ENCODE data around the gene NSUN3. TPM values are rescaled to one million over a fixed set of nuclear protein-coding genes. Genes with fewer than 3 reads are reported as not detected.

The NSUN3 gene
- polyA plus RNA-seq, 3 donors from 2014 or later: 12.1 to 16.1 (median 14.2) TPM

- Mint-ChIP-seq H3K9me3 (peaks cover 0 to 2% (median 0%) of the 10 kb centered on the region in 6 donors), H3K27ac (no peak overlapping the region), H3K27me3 (ENCODE audit: low read depth in 3 of 3) (peaks cover 0 to 2% (median 0%) of the 10 kb centered on the region in 3 donors), H3K36me3 (no peaks in the 10 kb centered on the region), H3K4me3 (no peak overlapping the region), H3K4me1 (no peaks in the 10 kb centered on the region)
- no peak for DNase-seq
Observed at GRCh38 chr3:94162700-94163099, 99.8 kb downstream of the NSUN3 start.

- no peak for DNase-seq
- H3K27me3 Mint-ChIP-seq (ENCODE audit: low read depth in 3 of 3): no peaks in the 10 kb centered on the region
- H3K36me3 Mint-ChIP-seq: no peaks in the 10 kb centered on the region
- no peak overlapping the region for H3K27ac Mint-ChIP-seq
- H3K9me3 Mint-ChIP-seq: peaks cover 0 to 2% (median 0%) of the 10 kb centered on the region in 6 donors
- H3K4me3 Mint-ChIP-seq: no peak overlapping the region
- H3K4me1 Mint-ChIP-seq: no peaks in the 10 kb centered on the region
Observed at GRCh38 chr3:94167346-94167745, 104.5 kb downstream of the NSUN3 start.

GRCh38 chr3:94167796-94168195 lies 104.9 kb downstream of the NSUN3 start:
- peaks cover 0 to 2% (median 0%) of the 10 kb centered on the region in 6 donors for H3K9me3 Mint-ChIP-seq
- H3K36me3 Mint-ChIP-seq: no peaks in the 10 kb centered on the region
- H3K4me3 Mint-ChIP-seq: no peak overlapping the region
- H3K27me3 Mint-ChIP-seq (ENCODE audit: low read depth in 3 of 3): no peaks in the 10 kb centered on the region
- no peak overlapping the region for H3K27ac Mint-ChIP-seq
- no peak for DNase-seq
- no peaks in the 10 kb centered on the region for H3K4me1 Mint-ChIP-seq

- Mint-ChIP-seq H3K4me1 (no peaks in the 10 kb centered on the region), H3K27ac (no peak overlapping the region), H3K4me3 (no peak overlapping the region), H3K27me3 (ENCODE audit: low read depth in 3 of 3) (no peaks in the 10 kb centered on the region), H3K36me3 (no peaks in the 10 kb centered on the region), H3K9me3 (peaks cover 0 to 3% (median 0%) of the 10 kb centered on the region in 6 donors)
- no peak for DNase-seq
Observed at GRCh38 chr3:94171954-94172353, 109.1 kb downstream of the NSUN3 start.

- no peak overlapping the region for H3K27ac Mint-ChIP-seq
- H3K4me1 Mint-ChIP-seq: no peaks in the 10 kb centered on the region
- peaks cover 0 to 3% (median 0%) of the 10 kb centered on the region in 6 donors for H3K9me3 Mint-ChIP-seq
- no peak overlapping the region for H3K4me3 Mint-ChIP-seq
- no peaks in the 10 kb centered on the region for H3K36me3 Mint-ChIP-seq
- no peak for DNase-seq
- H3K27me3 Mint-ChIP-seq (ENCODE audit: low read depth in 3 of 3): no peaks in the 10 kb centered on the region
Observed at GRCh38 chr3:94172695-94173310, 109.9 kb downstream of the NSUN3 start.

GRCh38 chr3:94173673-94174434 lies 111.0 kb downstream of the NSUN3 start:
- Mint-ChIP-seq H3K27me3 (ENCODE audit: low read depth in 3 of 3) (no peaks in the 10 kb centered on the region), H3K36me3 (no peaks in the 10 kb centered on the region), H3K9me3 (peaks cover 0 to 3% (median 0%) of the 10 kb centered on the region in 6 donors), H3K27ac (no peak overlapping the region), H3K4me1 (no peaks in the 10 kb centered on the region), H3K4me3 (no peak overlapping the region)
- no peak for DNase-seq

DNA sequence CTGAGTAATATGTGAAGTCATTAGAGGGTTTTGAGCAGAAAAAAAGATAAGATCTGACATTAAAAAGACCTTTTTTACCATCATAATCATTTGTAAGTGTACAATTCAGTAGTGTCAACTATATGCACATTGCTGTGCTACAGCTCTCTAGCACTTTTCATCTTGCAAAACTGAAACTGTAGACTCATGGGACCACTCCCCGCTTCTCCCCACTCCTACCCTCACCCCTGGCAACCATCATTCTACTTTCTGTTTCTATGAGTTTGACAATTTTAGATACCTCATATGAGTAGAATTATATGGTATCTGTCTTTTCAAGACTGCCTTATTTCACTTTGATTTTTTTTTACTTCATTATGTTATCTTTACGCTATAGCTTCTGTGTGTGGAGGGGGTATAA lies 112.8 kb downstream of the NSUN3 start:
- H3K27me3 Mint-ChIP-seq (ENCODE audit: low read depth in 3 of 3): no peaks in the 10 kb centered on the region
- DNase-seq: no peak
- no peaks in the 10 kb centered on the region for H3K4me1 Mint-ChIP-seq
- H3K4me3 Mint-ChIP-seq: no peak overlapping the region
- no peak overlapping the region for H3K27ac Mint-ChIP-seq
- H3K36me3 Mint-ChIP-seq: no peaks in the 10 kb centered on the region
- H3K9me3 Mint-ChIP-seq: peaks cover 0 to 3% (median 0%) of the 10 kb centered on the region in 6 donors

GRCh38 chr3:94176988-94177745 lies 114.3 kb downstream of the NSUN3 start:
- Mint-ChIP-seq H3K27ac (no peak overlapping the region), H3K27me3 (ENCODE audit: low read depth in 3 of 3) (peaks cover 0 to 3% (median 0%) of the 10 kb centered on the region in 3 donors), H3K36me3 (no peaks in the 10 kb centered on the region), H3K4me3 (no peak overlapping the region), H3K9me3 (peaks cover 0 to 3% (median 0%) of the 10 kb centered on the region in 6 donors), H3K4me1 (no peaks in the 10 kb centered on the region)
- no peak for DNase-seq

Other genes with a start within 250 kb of the NSUN3 start
- under 1 TPM in 1 of 3 donors, not detected in 2; 0.93 TPM for gene PROS1, start 89.2 kb upstream of the NSUN3 start, polyA plus RNA-seq
- gene ARL13B, start 82.9 kb upstream of the NSUN3 start, polyA plus RNA-seq: 1 to 10 TPM; 4.3 to 6.5 (median 4.5) TPM
- under 1 TPM in 1 of 3 donors, not detected in 2; 0.49 TPM for gene STX19, start 34.5 kb upstream of the NSUN3 start, polyA plus RNA-seq
- 1 to 10 TPM; 1.8 to 9.3 (median 2.1) TPM for gene DHFR2, start 145 bp upstream of the NSUN3 start, polyA plus RNA-seq

All from immature natural killer cell (primary cell).